Muscle layer of colon (tissue), 2 donors: Measurements from ENCODE around the gene PRX.

ENCODE experiments used
- H3K27ac ChIP-seq: one replicate; pipeline ENCODE4 v1.7.0; 2013; ENCODE audit warnings: low read depth, mild to moderate bottlenecking, low read length, moderate library complexity
- H3K27me3 ChIP-seq, 2 donors: one replicate each; pipeline ENCODE4 v1.7.0; 2013; ENCODE audit warnings: low read length in 2 of 2, mild to moderate bottlenecking in 2 of 2; ENCODE audit not compliant: insufficient read depth in 2 of 2, control insufficient read depth in 1 of 2
- H3K36me3 ChIP-seq: one replicate; pipeline ENCODE4 v1.7.0; 2013; ENCODE audit warnings: mild to moderate bottlenecking, low read length; ENCODE audit not compliant: insufficient read depth
- H3K4me1 ChIP-seq: one replicate; pipeline ENCODE4 v1.7.0; 2013; ENCODE audit warnings: mild to moderate bottlenecking, low read length; ENCODE audit not compliant: insufficient read depth
- H3K4me3 ChIP-seq, 2 donors: one replicate each; pipeline ENCODE4 v1.7.0; 2013; ENCODE audit warnings: low read length in 2 of 2, low read depth in 1 of 2, mild to moderate bottlenecking in 1 of 2, moderate library complexity in 1 of 2
- H3K9ac ChIP-seq: one replicate; pipeline ENCODE4 v1.7.0; 2013; ENCODE audit warnings: low read length
- H3K9me3 ChIP-seq: one replicate; pipeline ENCODE4 v1.7.0; 2013; ENCODE audit warnings: mild to moderate bottlenecking, low read length
- donor health status: abdominal sarcoma.
- donor health status: Adenocarcinoma of cecum.

Gene PRX

GRCh38 chr19:40348961-40349507, 64.1 kb downstream of the PRX start:
- H3K9me3 ChIP-seq: no peaks in the 10 kb centered on the region
- H3K36me3 ChIP-seq: no peaks in the 10 kb centered on the region
- peak overlapping the region; percentile 40 for H3K9ac ChIP-seq
- H3K27ac ChIP-seq: peak overlapping the region; percentile 65
- no peaks in the 10 kb centered on the region for H3K27me3 ChIP-seq
- H3K4me1 ChIP-seq: peaks cover 18% of the 10 kb centered on the region
- H3K4me3 ChIP-seq: peak overlapping the region; percentile 15 to 71

GRCh38 chr19:40348125-40348913, 64.9 kb downstream of the PRX start, which contains the start of the genes C19orf47 and PLD3:
Gene C19orf47, minus strand, starts transcription at chr19:40348397. Its CDS starts 6,540 bp downstream, at chr19:40341857.
Gene PLD3, plus strand, starts transcription at chr19:40348695. Its CDS starts 17,789 bp downstream, at chr19:40366484.
- peak within 1 kb of the TSS; percentile 65 for H3K27ac ChIP-seq
- peaks cover 18% of the 10 kb centered on the region for H3K4me1 ChIP-seq

GRCh38 chr19:40344422-40344821, 68.8 kb downstream of the PRX start:
- H3K4me3 ChIP-seq: no peak overlapping the region
- no peak overlapping the region for H3K27ac ChIP-seq
- no peaks in the 10 kb centered on the region for H3K36me3 ChIP-seq
- no peak overlapping the region for H3K9ac ChIP-seq
- no peaks in the 10 kb centered on the region for H3K27me3 ChIP-seq
- H3K4me1 ChIP-seq: peaks cover 29% of the 10 kb centered on the region
- no peaks in the 10 kb centered on the region for H3K9me3 ChIP-seq

More at GRCh38 chr19:40348125-40348913, 64.9 kb downstream of the PRX start, which contains the start of the genes C19orf47 and PLD3:
- Histone ChIP-seq H3K9ac (peak within 1 kb of the TSS; percentile 76), H3K4me3 (peak within 1 kb of the TSS; percentile 40 to 83), H3K9me3 (no peaks in the 10 kb centered on the region), H3K36me3 (no peaks in the 10 kb centered on the region), H3K27me3 (no peaks in the 10 kb centered on the region)
